Peyer's patch (tissue), 4 donors: ENCODE measurements around the gene PALLD. TPM values are rescaled to one million over a fixed set of nuclear protein-coding genes. Genes with fewer than 3 reads are reported as not detected.

Experiments used
- DNase-seq, 3 donors: peaks; one replicate each; pipeline ENCODE4 v3.0.0-alpha.2; 2017 to 2019
- H3K27ac ChIP-seq, 4 donors: fragments of 200-600 bp; sonication (generic); one replicate each; pipeline ENCODE4 v1.5.1; 2016 to 2019
- H3K27me3 ChIP-seq, 2 donors: fragments of 200-600 bp; sonication (generic); one replicate each; pipeline ENCODE4 v1.5.1; 2019
- H3K36me3 ChIP-seq, 3 donors: fragments of 200-600 bp; sonication (generic); one replicate each; pipeline ENCODE4 v1.5.1; 2016 to 2019
- H3K4me1 ChIP-seq, 4 donors: fragments of 200-600 bp; sonication (generic); one replicate each; pipeline ENCODE4 v1.5.1; 2016 to 2019
- H3K4me3 ChIP-seq, 4 donors: fragments of 200-600 bp; sonication (generic); 1 replicate in 3 of 4; 2 replicates in 1 of 4; pipeline ENCODE4 v1.5.1; 2016 to 2019; ENCODE audit warnings: mild to moderate bottlenecking in 1 of 4
- H3K9me3 ChIP-seq, 4 donors: fragments of 200-600 bp; sonication (generic); one replicate each; pipeline ENCODE4 v1.5.1; 2016 to 2019; ENCODE audit warnings: mild to moderate bottlenecking in 1 of 4
- POLR2A ChIP-seq, 2 donors: fragments of 450-650 bp; IDR thresholded peaks; one replicate each; pipeline ENCODE4 v1.5.1; 2017; ENCODE audit warnings: antibody characterized with exemption in 2 of 2, mild to moderate bottlenecking in 2 of 2, moderate library complexity in 2 of 2
- total RNA-seq, 4 donors: library from RNA; depleted of rRNA; stranded (reverse); fragments of >200 nt; gene quantifications; one replicate each; pipeline ENCODE4 v1.1.0, GENCODE V29; 2016
- TF ChIP-seq, protein P1 (sequence below), 6 experiments: fragments of 450-650 bp in 4 of 6; fragments of 200-600 bp in 2 of 6; sonication (generic) in 1 of 6; IDR thresholded peaks; one replicate each; pipeline ENCODE4 v1.5.1; 2017 to 2019; ENCODE audit warnings: antibody characterized with exemption in 6 of 6, mild to moderate bottlenecking in 3 of 6, moderate library complexity in 1 of 6

The PALLD gene
- total RNA-seq, 4 donors from 2014 or later, result 68.0 to 175 (median 78.4) TPM

DNA sequence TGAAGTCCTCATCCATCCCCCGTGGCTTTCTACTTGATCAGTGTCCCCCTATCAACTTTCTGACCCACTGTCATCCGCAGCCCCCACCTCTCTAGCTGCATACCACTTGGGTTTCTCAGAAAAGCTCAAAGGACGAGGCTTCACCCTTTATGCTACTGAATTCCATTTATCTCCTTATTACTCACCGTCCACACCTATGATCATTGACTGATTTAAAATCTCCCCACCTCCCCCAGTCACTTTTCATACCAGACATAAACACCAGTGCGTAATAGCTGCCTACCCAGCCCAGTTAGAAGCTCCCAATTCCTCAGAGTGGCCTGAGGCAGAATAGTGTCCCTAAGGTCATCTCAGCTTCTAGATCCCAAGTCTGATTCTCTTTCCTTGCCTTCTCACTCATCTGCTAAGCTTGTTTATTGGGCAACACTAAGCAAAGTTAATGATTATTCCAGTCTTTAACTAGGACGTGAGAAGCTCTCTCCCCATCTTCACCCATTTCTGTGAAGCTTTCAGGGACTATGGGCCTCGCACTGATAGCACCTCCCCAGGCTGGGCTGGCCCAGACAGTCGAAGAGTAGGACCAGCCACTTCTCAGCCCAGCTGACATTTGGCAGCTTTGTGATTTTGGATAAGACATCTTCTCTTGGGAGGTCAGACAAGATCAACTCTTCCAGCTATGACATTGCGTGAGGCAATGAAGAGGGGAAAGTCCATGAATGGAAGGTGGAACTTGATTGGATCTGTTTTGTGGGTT is 9.4 kb upstream of the PALLD start:
- H3K27ac ChIP-seq, result peak overlapping the region in 1 of 4 donors; percentile 35
- no peaks in the 10 kb centered on the region for H3K4me1 ChIP-seq
- TF ChIP-seq, protein P1, sequence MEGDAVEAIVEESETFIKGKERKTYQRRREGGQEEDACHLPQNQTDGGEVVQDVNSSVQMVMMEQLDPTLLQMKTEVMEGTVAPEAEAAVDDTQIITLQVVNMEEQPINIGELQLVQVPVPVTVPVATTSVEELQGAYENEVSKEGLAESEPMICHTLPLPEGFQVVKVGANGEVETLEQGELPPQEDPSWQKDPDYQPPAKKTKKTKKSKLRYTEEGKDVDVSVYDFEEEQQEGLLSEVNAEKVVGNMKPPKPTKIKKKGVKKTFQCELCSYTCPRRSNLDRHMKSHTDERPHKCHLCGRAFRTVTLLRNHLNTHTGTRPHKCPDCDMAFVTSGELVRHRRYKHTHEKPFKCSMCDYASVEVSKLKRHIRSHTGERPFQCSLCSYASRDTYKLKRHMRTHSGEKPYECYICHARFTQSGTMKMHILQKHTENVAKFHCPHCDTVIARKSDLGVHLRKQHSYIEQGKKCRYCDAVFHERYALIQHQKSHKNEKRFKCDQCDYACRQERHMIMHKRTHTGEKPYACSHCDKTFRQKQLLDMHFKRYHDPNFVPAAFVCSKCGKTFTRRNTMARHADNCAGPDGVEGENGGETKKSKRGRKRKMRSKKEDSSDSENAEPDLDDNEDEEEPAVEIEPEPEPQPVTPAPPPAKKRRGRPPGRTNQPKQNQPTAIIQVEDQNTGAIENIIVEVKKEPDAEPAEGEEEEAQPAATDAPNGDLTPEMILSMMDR (IDR thresholded peaks at IDR 0.05), result no peak
- no peak for TF ChIP-seq POLR2A (IDR thresholded peaks at IDR 0.05)
- H3K9me3 ChIP-seq, result no peaks in the 10 kb centered on the region
- H3K4me3 ChIP-seq, result no peak overlapping the region
- DNase-seq, result no peak
- no peaks in the 10 kb centered on the region for H3K27me3 ChIP-seq
- H3K36me3 ChIP-seq, result no peaks in the 10 kb centered on the region

DNA sequence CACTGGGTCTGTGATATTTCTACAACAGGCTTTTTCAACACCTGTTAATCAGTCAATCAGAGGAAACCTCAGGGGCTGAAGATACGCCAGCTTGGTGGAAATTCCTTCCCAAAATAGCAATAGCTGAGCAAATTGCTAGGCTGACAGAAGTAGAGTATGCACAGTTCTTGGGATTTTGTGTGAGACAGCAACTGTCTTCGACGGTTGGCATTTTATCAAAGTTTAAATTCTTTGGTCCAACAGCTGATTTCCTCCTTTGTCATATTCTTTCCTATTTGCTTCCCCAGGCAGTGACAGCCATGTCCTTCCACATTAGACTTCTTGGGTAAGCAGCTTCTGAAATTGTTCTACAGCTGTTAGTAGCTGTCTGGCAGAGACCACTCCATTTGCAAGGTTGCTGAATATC is 8.0 kb upstream of the PALLD start:
- H3K27me3 ChIP-seq, result no peaks in the 10 kb centered on the region
- no peaks in the 10 kb centered on the region for H3K9me3 ChIP-seq
- no peak overlapping the region for H3K4me3 ChIP-seq
- TF ChIP-seq POLR2A (IDR thresholded peaks at IDR 0.05), result no peak
- TF ChIP-seq, protein P1 (IDR thresholded peaks at IDR 0.05), result no peak
- DNase-seq, result no peak
- no peaks in the 10 kb centered on the region for H3K36me3 ChIP-seq
- no peaks in the 10 kb centered on the region for H3K4me1 ChIP-seq
- no peak overlapping the region for H3K27ac ChIP-seq

DNA sequence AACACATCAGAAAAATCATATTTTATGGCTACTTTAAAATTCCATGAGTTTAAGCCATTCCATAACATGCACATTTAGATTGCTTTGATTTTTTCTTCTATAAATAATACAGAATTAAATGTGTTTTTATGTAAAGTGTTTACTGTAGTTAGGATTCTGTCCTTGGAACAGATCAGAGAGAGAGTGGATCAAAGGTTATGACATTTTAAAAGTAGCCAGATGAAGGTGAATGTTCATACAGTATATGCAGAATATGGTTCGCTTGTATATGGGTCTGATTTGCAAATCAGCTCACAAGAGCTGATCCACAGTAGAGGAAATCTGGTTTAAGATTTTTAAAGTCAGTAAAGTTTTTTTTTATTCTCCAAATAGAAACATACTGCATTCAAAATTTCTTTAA is 7.2 kb upstream of the PALLD start:
- TF ChIP-seq, protein P1 (IDR thresholded peaks at IDR 0.05), result no peak
- TF ChIP-seq POLR2A (IDR thresholded peaks at IDR 0.05), result no peak
- Histone ChIP-seq H3K27ac (no peak overlapping the region), H3K9me3 (no peaks in the 10 kb centered on the region), H3K27me3 (no peaks in the 10 kb centered on the region), H3K4me1 (no peaks in the 10 kb centered on the region), H3K4me3 (no peak overlapping the region), H3K36me3 (no peaks in the 10 kb centered on the region)
- DNase-seq, result no peak

DNA sequence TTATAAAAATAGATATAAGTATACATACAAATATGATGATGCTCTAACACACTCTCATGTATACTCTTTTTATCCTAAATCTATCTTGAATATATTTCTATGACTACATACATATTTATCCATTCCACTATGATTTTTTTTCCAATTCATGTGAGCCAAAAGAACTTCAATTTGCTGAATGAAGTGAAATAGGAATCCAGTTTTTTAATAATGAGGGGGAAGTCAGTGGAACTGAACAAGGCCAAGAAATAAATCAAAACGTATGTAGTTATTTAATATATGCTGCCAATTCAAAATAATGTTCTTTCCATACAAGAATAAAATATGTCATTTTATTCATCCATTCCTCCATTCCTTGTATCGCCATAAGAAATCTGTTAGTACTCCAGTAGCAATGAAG is 6.1 kb upstream of the PALLD start:
- H3K9me3 ChIP-seq, result no peaks in the 10 kb centered on the region
- TF ChIP-seq POLR2A (IDR thresholded peaks at IDR 0.05), result no peak
- TF ChIP-seq, protein P1 (IDR thresholded peaks at IDR 0.05), result no peak
- no peaks in the 10 kb centered on the region for H3K27me3 ChIP-seq
- no peak overlapping the region for H3K4me3 ChIP-seq
- H3K4me1 ChIP-seq, result no peaks in the 10 kb centered on the region
- no peak overlapping the region for H3K27ac ChIP-seq
- H3K36me3 ChIP-seq, result no peaks in the 10 kb centered on the region
- DNase-seq, result no peak

DNA sequence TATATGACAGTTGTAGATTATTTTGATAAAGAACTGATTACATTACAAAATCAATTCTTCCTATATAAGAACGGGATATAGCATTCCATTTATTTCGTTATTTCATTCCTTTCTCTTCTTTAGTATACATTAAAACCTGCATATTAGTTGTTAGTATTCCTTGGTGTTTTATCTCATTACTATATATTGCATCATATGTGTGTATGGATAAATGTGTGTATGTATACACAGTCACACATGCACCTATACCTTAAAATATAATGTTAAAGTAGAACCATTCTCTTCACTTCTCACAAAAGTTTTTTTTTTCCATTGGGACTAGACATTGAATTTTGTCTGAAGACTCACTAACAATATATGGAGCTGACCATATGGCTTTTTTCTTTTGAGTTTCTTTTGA is 5.3 kb upstream of the PALLD start:
- no peak overlapping the region for H3K27ac ChIP-seq
- no peak for DNase-seq
- no peak for TF ChIP-seq POLR2A (IDR thresholded peaks at IDR 0.05)
- TF ChIP-seq, protein P1 (IDR thresholded peaks at IDR 0.05), result no peak
- no peaks in the 10 kb centered on the region for H3K4me1 ChIP-seq
- no peak overlapping the region for H3K4me3 ChIP-seq
- no peaks in the 10 kb centered on the region for H3K9me3 ChIP-seq
- H3K27me3 ChIP-seq, result no peaks in the 10 kb centered on the region
- no peaks in the 10 kb centered on the region for H3K36me3 ChIP-seq
